Fibroblast of lung (primary cell): ENCODE data around the gene SYNJ1. TPM values are rescaled to one million over a fixed set of nuclear protein-coding genes. Genes with fewer than 3 reads are reported as not detected.

ENCODE experiments used
- DNase-seq, 2 donors: peaks; one replicate each; pipeline versions ENCODE4 v3.0.0 to v3.0.0-alpha.2; 2010; ENCODE audit warnings: low read depth in 2 of 2
- H2AFZ ChIP-seq: 2 replicates; pipeline ENCODE4 v1.5.1; 2012; ENCODE audit warnings: low read length, control low read depth, inconsistent platforms
- H3K27ac ChIP-seq: 2 replicates; pipeline ENCODE4 v1.5.1; 2011; ENCODE audit warnings: low read length, control low read depth; ENCODE audit not compliant: insufficient read depth
- H3K27me3 ChIP-seq: 2 replicates; pipeline ENCODE4 v1.5.1; 2011; ENCODE audit warnings: mild to moderate bottlenecking, low read length; ENCODE audit not compliant: control insufficient read depth, insufficient read depth
- H3K36me3 ChIP-seq: 2 replicates; pipeline ENCODE4 v1.5.1; 2011; ENCODE audit warnings: low read length; ENCODE audit not compliant: control insufficient read depth, insufficient read depth
- H3K4me1 ChIP-seq: 2 replicates; pipeline ENCODE4 v1.5.1; 2011; ENCODE audit warnings: low read length; ENCODE audit not compliant: control insufficient read depth, insufficient read depth; ENCODE audit errors: extremely low read depth
- H3K4me2 ChIP-seq: 2 replicates; pipeline ENCODE4 v1.5.1; 2011; ENCODE audit warnings: low read length, control low read depth; ENCODE audit not compliant: insufficient read depth; ENCODE audit errors: extremely low read depth
- H3K4me3 ChIP-seq, 4 experiments: fragments of 200-600 bp in 1 of 4; sonication (generic) in 1 of 4; replicated peaks in 1 of 4; 2 replicates each; pipeline ENCODE4 v1.5.1; 2011 to 2016; ENCODE audit warnings: low read length in 4 of 4, low read depth in 3 of 4, mild to moderate bottlenecking in 3 of 4, control low read depth in 2 of 4, inconsistent platforms in 1 of 4, mixed read lengths in 1 of 4; ENCODE audit not compliant: insufficient read depth in 1 of 4; ENCODE audit errors: control extremely low read depth in 1 of 4
- H3K79me2 ChIP-seq: 2 replicates; pipeline ENCODE4 v1.5.1; 2012; ENCODE audit warnings: mild to moderate bottlenecking, low read length, inconsistent platforms; ENCODE audit not compliant: control insufficient read depth, insufficient read depth
- H3K9ac ChIP-seq: 2 replicates; pipeline ENCODE4 v1.5.1; 2011; ENCODE audit warnings: mild to moderate bottlenecking, low read length, control low read depth; ENCODE audit not compliant: insufficient read depth
- H3K9me3 ChIP-seq: 2 replicates; pipeline ENCODE4 v1.5.1; 2012; ENCODE audit warnings: low read depth, low read length; ENCODE audit not compliant: control insufficient read depth, insufficient read depth
- H4K20me1 ChIP-seq: 2 replicates; pipeline ENCODE4 v1.5.1; 2011; ENCODE audit warnings: low read length; ENCODE audit not compliant: control insufficient read depth, insufficient read depth; ENCODE audit errors: extremely low read depth
- EZH2 ChIP-seq: IDR thresholded peaks from 2 replicates; pipeline ENCODE4 v1.5.1; 2012; ENCODE audit warnings: low read length, control low read depth, mild to moderate bottlenecking; ENCODE audit errors: missing control alignments
- polyA plus RNA-seq, 2 donors: library from polyadenylated mRNA; depleted of rRNA in 1 of 2; stranded (reverse) in 1 of 2; unstranded in 1 of 2; fragments of >200 nt; gene quantifications; 2 replicates each; pipeline ENCODE4 v1.2.1, GENCODE V29; 2011 to 2012; ENCODE audit warnings: missing spikeins in 1 of 2
- total RNA-seq: library from RNA; depleted of rRNA; stranded (reverse); fragments of >200 nt; gene quantifications from 2 replicates; pipeline ENCODE4 v1.2.1, GENCODE V29; 2014
- TF ChIP-seq, protein P1 (sequence below), 2 donors: IDR thresholded peaks in 1 of 2; conservative IDR thresholded peaks in 1 of 2; 1 replicate in 1 of 2; 2 replicates in 1 of 2; pipeline ENCODE4 v1.5.1; 2011 to 2012; ENCODE audit warnings: low read length in 2 of 2, control low read depth in 1 of 2, inconsistent platforms in 1 of 2, low read depth in 1 of 2, mild to moderate bottlenecking in 1 of 2

Gene SYNJ1
- total and polyA plus RNA-seq, 2 donors (not counting 1 experiment from before 2014, with no cell fraction given), result 6.1 to 10.4 TPM

DNA sequence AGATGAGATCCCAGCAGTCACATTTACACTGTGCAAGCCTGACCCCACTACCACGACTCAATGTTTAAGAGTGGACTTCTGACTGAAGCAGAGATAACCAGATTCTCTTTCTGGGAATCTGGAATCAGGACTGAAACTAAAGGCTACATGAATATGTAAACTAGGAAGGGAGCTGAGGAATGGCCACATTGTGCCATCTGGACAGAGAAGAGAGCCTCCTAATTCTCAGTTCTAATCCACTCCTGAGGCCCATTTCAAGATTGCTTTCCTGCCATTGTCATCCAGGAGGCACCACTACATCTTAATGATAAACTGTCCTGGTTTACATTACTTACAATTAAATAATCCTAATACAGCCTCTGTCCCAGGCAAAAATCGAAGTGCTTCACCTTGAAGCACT is 37.2 kb upstream of the SYNJ1 start:
- Histone ChIP-seq H3K9me3 (no peaks in the 10 kb centered on the region), H3K27ac (no peak overlapping the region), H3K27me3 (no peaks in the 10 kb centered on the region), H3K4me1 (no peaks in the 10 kb centered on the region), H3K9ac (no peak overlapping the region), H4K20me1 (no peaks in the 10 kb centered on the region), H3K79me2 (peaks cover 49% of the 10 kb centered on the region), H3K4me2 (no peak overlapping the region), H2AFZ (no peak overlapping the region), H3K36me3 (no peaks in the 10 kb centered on the region), H3K4me3 (no peak overlapping the region)
- no peak for TF ChIP-seq EZH2
- DNase-seq, result no peak

DNA sequence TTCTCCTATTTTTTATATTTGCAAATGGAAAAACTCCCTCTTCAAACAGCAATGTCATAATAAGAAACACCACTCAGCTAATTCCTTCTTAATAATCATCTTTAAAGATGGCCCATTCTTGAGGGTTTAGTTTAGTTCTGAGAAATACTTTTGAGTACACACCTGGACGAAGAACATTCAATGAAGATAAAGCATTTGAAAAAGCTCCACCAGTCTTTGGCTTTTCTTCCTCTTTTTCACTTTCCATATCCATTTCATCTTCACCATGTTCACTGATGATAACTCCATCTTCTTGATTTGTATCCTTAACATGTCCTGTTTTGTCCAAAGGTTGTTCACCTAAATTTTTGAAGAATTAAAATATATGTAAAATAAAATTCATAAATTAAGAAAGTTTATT is 36.4 kb upstream of the SYNJ1 start:
- H3K9me3 ChIP-seq, result no peaks in the 10 kb centered on the region
- H3K4me3 ChIP-seq, result no peak overlapping the region
- no peak overlapping the region for H3K9ac ChIP-seq
- peaks cover 40% of the 10 kb centered on the region for H3K79me2 ChIP-seq
- TF ChIP-seq EZH2, result no peak
- TF ChIP-seq, protein P1, sequence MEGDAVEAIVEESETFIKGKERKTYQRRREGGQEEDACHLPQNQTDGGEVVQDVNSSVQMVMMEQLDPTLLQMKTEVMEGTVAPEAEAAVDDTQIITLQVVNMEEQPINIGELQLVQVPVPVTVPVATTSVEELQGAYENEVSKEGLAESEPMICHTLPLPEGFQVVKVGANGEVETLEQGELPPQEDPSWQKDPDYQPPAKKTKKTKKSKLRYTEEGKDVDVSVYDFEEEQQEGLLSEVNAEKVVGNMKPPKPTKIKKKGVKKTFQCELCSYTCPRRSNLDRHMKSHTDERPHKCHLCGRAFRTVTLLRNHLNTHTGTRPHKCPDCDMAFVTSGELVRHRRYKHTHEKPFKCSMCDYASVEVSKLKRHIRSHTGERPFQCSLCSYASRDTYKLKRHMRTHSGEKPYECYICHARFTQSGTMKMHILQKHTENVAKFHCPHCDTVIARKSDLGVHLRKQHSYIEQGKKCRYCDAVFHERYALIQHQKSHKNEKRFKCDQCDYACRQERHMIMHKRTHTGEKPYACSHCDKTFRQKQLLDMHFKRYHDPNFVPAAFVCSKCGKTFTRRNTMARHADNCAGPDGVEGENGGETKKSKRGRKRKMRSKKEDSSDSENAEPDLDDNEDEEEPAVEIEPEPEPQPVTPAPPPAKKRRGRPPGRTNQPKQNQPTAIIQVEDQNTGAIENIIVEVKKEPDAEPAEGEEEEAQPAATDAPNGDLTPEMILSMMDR (conservative IDR thresholded peaks at IDR 0.05 in 1 of 2, IDR thresholded peaks at IDR 0.05 in 1 of 2; ENCODE audit: low read depth in 1 of 2, low read length in 2 of 2), result no peak
- no peak overlapping the region for H3K27ac ChIP-seq
- H3K4me2 ChIP-seq, result no peak overlapping the region
- H4K20me1 ChIP-seq, result no peaks in the 10 kb centered on the region
- no peak for DNase-seq
- H3K27me3 ChIP-seq, result no peaks in the 10 kb centered on the region
- no peaks in the 10 kb centered on the region for H3K4me1 ChIP-seq
- no peak overlapping the region for H2AFZ ChIP-seq
- H3K36me3 ChIP-seq, result peaks cover 2% of the 10 kb centered on the region

DNA sequence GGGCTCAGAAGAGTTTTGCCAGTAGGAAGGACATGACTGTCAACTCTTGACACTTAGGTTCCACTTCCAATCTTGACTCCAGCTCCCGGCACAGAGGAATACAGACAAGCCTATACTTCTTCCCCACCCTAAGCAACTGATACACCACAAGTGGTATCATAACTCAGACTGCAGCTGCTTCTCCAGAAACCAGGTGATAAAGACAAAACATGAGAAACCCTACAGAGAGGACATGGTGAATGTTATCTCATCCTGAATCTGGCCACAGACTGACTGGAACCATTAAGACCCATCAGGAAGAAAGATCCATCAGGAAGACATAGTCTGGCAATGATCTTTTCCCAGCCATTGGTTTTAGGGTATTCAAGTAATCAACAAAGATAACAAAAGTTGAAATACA is 30.0 kb upstream of the SYNJ1 start:
- no peaks in the 10 kb centered on the region for H3K27me3 ChIP-seq
- no peak for TF ChIP-seq EZH2
- TF ChIP-seq, protein P1 (conservative IDR thresholded peaks at IDR 0.05 in 1 of 2, IDR thresholded peaks at IDR 0.05 in 1 of 2; ENCODE audit: low read depth in 1 of 2, low read length in 2 of 2), result no peak
- peaks cover 4% of the 10 kb centered on the region for H3K36me3 ChIP-seq
- H3K4me3 ChIP-seq, result no peak overlapping the region
- no peak for DNase-seq
- no peak overlapping the region for H3K4me2 ChIP-seq
- H2AFZ ChIP-seq, result no peak overlapping the region
- H3K9ac ChIP-seq, result no peak overlapping the region
- no peaks in the 10 kb centered on the region for H3K4me1 ChIP-seq
- no peaks in the 10 kb centered on the region for H3K9me3 ChIP-seq
- no peak overlapping the region for H3K27ac ChIP-seq
- H3K79me2 ChIP-seq, result no peaks in the 10 kb centered on the region
- H4K20me1 ChIP-seq, result no peaks in the 10 kb centered on the region
